Embryonic facial prominence (tissue), 1 donor: Measurements from ENCODE around the gene MGLL.
"Not testable (repeated sequence)": the region's sequence is repeated elsewhere in the genome, so short reads cannot be mapped to it uniquely, and the experiment has no call there.

Source experiments
- DNase-seq: peaks from one replicate; pipeline ENCODE4 v3.0.0-alpha.2; 2016; ENCODE audit errors: extremely low spot score

The MGLL gene

GRCh38 chr3:127654993-127655392, 167.3 kb downstream of the MGLL start:
- DNase-seq = not testable (repeated sequence)

GRCh38 chr3:127654374-127654773, 167.9 kb downstream of the MGLL start:
- DNase-seq = no peak

- no peak for DNase-seq
Measured at GRCh38 chr3:127652246-127652995, 169.9 kb downstream of the MGLL start.

- no peak for DNase-seq
Measured at GRCh38 chr3:127651516-127652172, 170.7 kb downstream of the MGLL start.

- DNase-seq = no peak
Measured at GRCh38 chr3:127650236-127650635, 172.1 kb downstream of the MGLL start.

- DNase-seq = no peak
Measured at GRCh38 chr3:127647845-127648204, 174.5 kb downstream of the MGLL start.

GRCh38 chr3:127647166-127647844, 175.0 kb downstream of the MGLL start:
- DNase-seq = no peak

GRCh38 chr3:127646501-127647046, 175.7 kb downstream of the MGLL start:
- DNase-seq = no peak

- no peak for DNase-seq
Measured at GRCh38 chr3:127645371-127646015, 176.8 kb downstream of the MGLL start.

GRCh38 chr3:127644641-127645370, 177.5 kb downstream of the MGLL start:
- no peak for DNase-seq

GRCh38 chr3:127640042-127640355, 182.3 kb downstream of the MGLL start:
- no peak for DNase-seq

GRCh38 chr3:127639173-127640041, 182.9 kb downstream of the MGLL start:
- no peak for DNase-seq
